Breast epithelium (tissue), 3 donors: ENCODE results near the gene DHRS7B.
A peak's percentile ranks its signal among the peaks of the same experiment; 100 is the strongest.

ENCODE experiments used
- POLR2A ChIP-seq: fragments of 450-650 bp; IDR thresholded peaks from one replicate; pipeline ENCODE4 v1.6.1; 2016; ENCODE audit warnings: antibody characterized with exemption, mild to moderate bottlenecking, moderate library complexity
- POLR2AphosphoS5 ChIP-seq, 3 donors: sonication (generic); formaldehyde crosslinking; IDR thresholded peaks; one replicate each; pipeline ENCODE4 v1.6.1; 2017; ENCODE audit warnings: antibody characterized with exemption in 3 of 3
- TF ChIP-seq, protein P1 (sequence below), 3 donors: fragments of 450-650 bp; IDR thresholded peaks; one replicate each; pipeline ENCODE4 v1.5.1; 2016 to 2017; ENCODE audit warnings: antibody characterized with exemption in 3 of 3, mild to moderate bottlenecking in 3 of 3, moderate library complexity in 3 of 3

DNA sequence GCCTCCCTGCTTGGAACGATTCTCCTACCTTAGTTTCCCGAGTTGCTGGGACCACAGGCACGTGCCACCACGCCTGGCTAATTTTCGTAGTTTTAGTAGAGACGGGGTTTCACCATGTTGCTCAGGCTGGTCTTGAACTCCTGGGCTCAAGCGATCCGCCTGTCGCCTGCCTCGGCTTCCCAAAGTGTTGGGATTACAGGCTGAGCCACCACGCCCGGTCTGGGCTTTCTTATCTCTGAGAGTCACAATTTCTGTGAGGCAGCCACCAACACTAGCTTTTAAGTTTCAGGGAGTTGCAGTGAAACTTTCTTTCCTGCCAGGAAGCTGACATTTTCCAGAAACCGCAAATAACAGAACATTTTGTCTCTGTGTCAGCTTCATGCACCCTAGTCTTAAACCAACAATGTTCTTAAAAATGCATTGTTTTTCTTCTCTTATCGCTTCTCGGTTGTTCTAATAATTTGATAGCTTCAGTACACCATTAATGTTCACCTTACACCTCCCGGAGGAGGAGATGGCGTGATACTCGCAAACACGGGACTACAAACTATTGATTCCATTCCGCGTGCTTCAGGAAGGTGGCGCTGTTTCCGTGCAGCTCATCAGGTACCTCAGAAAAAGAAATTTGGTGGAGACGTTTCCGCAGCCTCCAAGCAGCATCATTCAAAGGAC lies 7.4 kb upstream of the DHRS7B start:
- TF ChIP-seq POLR2AphosphoS5 (IDR thresholded peaks at IDR 0.05) = peak in 2 of 3 donors; percentile 22 to 30
- TF ChIP-seq, protein P1, sequence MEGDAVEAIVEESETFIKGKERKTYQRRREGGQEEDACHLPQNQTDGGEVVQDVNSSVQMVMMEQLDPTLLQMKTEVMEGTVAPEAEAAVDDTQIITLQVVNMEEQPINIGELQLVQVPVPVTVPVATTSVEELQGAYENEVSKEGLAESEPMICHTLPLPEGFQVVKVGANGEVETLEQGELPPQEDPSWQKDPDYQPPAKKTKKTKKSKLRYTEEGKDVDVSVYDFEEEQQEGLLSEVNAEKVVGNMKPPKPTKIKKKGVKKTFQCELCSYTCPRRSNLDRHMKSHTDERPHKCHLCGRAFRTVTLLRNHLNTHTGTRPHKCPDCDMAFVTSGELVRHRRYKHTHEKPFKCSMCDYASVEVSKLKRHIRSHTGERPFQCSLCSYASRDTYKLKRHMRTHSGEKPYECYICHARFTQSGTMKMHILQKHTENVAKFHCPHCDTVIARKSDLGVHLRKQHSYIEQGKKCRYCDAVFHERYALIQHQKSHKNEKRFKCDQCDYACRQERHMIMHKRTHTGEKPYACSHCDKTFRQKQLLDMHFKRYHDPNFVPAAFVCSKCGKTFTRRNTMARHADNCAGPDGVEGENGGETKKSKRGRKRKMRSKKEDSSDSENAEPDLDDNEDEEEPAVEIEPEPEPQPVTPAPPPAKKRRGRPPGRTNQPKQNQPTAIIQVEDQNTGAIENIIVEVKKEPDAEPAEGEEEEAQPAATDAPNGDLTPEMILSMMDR (IDR thresholded peaks at IDR 0.05) = peak; percentile 74 to 79 (median 76)
- no peak for TF ChIP-seq POLR2A
